T-helper 22 cell (primary cell): ENCODE data around the gene SND1.

ENCODE experiments used
- DNase-seq: peaks from one replicate; pipeline ENCODE4 v3.0.0-alpha.2; 2020; ENCODE audit warnings: low read depth

SND1 gene

DNA sequence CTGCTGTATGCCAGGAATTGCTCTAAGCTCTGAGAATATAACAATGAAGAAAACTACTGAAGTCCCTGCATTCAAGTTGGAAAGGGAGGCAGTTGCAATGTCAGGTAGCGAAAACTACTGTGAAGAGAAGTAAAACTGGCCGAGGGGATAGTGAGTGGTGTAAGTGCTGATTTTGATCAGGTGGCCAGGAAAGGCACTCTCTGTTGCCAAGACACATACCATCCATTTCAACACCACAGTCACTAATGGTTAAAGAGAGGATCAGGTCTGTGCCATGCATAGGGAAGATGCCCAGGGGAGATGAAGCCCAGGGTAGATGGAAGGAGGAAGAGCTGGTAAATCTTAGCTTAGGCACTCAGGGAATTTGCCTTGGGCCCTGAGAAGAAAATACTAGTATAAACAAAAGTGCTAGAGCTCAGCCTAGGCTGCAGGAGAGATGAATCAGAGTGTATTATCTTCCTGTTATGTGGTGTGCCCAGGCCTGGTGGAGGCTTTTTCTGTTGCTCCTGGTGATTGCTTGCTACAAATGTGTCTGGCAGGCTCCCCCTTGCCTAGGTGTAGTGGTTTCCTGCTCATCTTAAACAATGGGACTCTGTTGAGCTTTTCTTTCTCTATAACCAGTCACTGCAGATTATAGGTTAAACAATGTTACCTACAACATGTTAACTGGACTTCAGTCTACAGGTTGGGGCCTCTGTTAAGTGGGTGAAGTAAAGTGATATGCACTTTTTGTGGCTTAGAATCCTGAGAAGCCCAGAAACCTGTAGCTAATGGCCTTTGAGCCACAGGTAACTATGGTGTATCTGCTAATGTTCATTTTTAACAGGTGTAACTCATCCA, 253.7 kb downstream of the SND1 start:
- DNase-seq: no peak

DNA sequence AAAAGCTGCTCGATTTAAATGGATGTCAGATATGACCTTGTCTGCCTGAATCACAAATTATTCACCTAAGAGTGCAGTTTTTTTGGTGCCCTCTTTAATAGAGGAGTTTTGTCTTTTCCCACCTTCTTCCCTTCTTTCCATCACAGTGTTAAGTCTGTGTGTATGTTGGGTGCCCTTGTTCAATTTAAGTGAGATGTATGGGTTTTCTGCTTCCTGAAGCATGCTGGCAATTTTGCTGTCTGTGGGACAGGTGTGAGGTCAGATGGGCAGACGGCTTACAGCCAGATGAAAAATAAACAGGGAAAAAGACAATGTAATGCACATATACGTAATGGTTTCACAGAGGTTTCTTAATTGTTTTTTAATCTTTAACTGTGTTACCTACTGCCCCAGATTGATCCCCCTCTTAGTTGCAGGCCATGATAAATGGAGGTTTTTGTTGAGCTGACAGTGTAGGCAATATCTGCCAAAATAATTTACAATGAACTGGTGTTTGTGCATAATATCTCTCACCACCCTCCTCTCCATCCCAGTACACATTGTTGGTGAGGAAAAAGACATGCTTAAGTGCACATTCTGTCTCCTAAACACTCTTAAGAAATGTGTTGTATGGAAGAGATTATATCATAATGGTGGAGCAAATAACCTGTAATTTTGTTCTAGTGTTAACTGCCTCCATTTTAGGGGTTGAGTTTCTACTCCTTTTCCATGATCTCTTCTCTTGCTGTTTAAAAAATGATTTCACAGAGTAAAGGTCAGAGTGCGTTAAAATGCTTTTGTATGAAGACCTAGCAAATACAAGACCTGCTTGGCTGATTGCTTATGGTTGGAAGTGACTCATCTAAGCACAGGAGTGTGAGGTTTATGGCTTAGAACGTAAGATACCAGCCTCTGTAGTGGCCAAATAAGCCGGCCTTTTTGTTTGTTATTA, 255.4 kb downstream of the SND1 start:
- no peak for DNase-seq

DNA sequence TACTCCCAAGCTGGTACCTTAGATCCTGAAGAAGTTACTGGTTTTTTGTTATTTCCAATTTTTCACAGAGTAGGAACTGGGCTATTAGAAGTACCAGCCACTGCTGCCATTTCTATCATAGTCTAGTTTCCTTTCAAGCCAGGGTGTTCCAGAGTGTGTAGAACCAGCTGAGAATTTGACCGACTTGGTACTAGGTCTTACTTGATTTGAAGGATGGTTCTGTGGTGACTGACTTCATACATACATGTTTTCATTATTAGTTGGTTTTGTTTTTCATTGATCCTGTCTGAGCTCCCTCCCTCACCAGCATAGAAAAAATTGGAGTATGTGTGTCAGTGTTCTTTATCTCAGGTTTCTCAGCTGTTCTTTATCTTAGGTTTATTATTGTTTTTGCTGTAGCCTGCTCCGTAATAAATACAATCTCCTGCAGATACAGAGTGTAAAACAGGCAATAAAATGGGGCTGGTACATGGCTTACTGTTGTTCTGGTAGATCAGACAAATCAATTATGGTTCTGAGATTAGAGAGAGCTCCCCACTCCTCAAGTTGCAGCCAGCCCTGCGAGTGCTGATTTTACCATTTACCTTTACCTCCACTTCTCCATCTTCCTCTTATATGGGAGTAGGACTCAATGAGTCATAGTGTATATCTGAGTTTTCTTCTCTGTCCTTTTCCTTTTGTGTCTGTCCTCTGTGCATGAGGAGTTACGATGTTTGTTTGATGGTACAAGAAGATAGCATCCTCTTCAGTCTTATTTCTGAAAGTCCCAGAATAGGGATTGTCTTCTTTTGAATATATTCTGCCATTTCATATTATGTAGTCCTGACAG, 256.6 kb downstream of the SND1 start:
- DNase-seq: no peak

DNA sequence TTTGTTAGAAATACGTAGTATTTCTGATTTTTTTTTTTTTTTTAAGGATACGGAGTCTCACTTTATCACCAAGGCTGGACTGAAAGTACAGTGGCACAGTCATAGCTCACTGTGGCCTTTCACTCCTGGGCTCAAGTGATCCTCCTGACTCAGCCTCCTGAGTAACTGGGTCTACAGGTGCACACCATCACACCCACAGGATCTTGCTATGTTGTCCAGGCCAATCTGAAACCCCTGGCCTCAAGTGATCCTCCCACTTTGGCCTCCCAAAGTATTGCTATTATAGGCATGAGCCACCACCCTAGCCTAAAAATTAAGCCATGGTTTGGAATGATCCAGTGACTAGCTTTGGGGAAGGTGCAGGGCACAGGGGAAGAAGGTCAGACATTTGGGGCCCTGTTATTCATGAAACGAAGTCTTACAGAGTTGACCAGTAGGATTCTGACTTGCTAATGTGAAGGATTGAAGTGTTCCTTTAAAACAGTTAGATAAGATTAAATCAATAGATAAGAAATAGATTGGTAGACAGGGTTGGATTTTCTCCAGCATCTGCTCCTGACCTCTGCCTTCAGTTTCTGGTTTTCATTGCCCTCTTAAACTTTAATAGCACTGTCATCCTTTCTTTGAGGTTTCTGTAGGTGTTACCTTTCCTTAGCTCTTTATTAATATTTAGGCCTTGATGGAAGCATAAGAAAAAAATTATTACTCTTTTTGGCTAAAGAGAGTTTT, 257.6 kb downstream of the SND1 start:
- DNase-seq: no peak

DNA sequence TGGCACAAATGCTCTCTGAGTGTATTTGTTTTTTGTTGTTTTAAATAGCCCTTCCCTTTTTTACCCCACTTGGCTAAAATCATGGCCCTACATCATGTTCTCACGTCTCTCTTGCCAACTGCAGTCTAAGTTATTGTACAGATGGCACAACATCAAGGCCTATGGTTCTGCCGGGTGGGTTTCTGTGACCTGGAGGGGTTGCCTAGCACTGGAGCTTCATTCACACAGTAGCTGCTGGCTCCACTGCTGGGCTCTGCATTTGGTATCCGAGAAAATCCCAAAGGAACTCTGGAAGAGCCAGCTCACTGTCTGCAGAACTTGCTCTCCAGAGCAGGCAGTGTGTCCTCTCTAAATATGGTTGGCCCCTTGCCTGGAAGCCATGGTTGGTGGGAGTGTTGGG, 258.7 kb downstream of the SND1 start:
- no peak for DNase-seq

GRCh38 chr7:127911968-127912511, 260.0 kb downstream of the SND1 start:
- DNase-seq: no peak

DNA sequence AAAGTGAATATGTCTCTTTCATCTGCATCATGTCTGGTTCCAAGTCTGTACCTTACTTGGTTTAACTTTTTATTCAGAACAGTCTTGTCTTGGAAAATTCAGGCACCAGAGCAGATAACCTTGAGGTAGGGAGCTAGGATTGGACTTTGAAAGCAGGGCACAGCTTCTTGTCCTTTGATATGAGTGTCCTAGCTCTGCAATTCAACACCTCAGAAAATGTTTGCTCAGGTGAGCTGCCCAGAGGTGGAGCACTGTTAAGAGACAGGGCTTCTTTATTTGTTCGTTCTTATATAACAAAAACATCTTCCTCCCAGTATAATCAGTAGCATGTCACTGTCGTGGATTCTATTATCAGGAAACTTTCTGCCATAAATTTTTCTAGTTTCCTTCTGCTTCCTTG, 260.9 kb downstream of the SND1 start:
- no peak for DNase-seq

GRCh38 chr7:127913686-127914085, 261.7 kb downstream of the SND1 start:
- no peak for DNase-seq

DNA sequence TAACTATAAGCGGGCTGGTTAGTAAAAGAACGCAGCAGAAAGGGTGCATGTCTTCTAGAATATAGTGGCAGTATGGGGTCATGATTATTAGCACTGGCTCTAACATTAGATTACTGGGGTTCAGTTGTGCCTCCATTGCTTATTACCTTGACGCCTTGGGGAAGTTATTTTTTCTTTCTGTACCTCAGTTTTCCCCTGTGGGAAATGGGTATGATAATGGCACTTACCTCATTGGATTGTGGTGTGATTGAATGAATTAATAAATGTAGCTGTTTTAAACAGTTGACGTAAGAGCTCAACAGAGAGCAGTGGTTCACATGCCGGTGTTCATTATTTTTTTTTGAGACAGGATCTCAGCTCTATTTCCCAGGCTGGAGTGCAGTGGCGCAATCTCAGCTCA, 262.7 kb downstream of the SND1 start:
- no peak for DNase-seq

- DNase-seq: no peak
Observed at GRCh38 chr7:127916735-127917134, 264.7 kb downstream of the SND1 start.

DNA sequence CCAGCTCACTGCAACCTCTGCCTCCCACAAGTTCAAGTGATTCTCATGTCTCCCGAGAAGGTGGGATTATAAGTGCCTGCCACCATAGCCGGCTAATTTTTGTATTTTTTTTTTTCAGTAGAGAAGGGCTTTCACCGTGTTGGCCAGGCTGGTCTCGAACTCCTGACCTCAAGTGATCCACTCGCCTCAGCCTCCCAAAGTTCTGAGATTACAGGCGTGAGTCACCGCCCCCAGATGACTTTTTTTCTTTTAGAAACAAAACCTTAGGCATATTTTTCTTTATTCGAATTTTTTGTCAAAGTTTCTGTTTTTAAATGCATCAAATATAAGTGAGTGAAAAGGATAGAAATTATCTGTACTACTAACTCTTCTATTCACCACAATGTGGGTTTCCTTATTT, 266.1 kb downstream of the SND1 start:
- DNase-seq: no peak

- DNase-seq: no peak
Observed at GRCh38 chr7:127920787-127921438, 268.9 kb downstream of the SND1 start.

- no peak for DNase-seq
Observed at GRCh38 chr7:127922656-127923055, 270.7 kb downstream of the SND1 start.

DNA sequence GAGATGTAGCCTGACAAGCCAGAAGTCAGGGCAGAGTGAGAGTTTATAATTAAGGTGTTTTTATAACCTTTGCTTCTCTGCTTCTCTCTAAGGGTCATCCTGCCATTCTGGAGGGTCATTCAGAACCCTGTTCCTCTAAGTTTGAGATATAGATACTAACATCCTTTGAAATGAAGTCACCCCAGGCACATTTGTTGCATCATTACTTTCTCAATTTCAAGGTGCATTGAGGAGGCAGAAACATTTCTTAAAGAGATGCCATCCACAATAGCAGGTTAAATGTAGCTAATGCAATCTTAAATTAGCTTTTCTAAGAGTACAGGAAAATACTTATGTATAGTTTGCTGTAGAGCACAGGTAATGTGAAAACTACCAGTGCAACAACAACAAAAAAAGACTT, 272.9 kb downstream of the SND1 start:
- no peak for DNase-seq

- no peak for DNase-seq
Observed at GRCh38 chr7:127927348-127927696, 275.3 kb downstream of the SND1 start.

DNA sequence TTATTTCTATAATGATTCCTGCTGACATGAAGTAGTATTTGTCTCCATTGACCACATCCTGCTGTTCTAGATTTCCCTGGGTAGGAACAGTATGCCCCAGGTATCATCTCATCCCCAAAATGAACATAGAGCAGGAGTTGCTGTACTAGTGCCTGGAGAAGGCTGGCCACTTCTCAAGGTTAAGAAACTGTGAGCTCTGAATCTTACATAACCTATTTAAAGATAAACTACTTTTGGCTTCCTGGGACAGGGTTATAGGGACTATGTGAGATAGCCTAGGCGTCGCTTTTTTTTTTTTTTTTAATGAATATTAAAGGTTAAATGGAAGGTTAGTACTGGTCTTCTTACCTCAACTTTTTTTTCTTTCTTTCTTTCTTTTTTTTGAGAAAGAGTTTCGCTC, 276.2 kb downstream of the SND1 start:
- no peak for DNase-seq

GRCh38 chr7:127928852-127929251, 276.9 kb downstream of the SND1 start:
- DNase-seq: no peak

DNA sequence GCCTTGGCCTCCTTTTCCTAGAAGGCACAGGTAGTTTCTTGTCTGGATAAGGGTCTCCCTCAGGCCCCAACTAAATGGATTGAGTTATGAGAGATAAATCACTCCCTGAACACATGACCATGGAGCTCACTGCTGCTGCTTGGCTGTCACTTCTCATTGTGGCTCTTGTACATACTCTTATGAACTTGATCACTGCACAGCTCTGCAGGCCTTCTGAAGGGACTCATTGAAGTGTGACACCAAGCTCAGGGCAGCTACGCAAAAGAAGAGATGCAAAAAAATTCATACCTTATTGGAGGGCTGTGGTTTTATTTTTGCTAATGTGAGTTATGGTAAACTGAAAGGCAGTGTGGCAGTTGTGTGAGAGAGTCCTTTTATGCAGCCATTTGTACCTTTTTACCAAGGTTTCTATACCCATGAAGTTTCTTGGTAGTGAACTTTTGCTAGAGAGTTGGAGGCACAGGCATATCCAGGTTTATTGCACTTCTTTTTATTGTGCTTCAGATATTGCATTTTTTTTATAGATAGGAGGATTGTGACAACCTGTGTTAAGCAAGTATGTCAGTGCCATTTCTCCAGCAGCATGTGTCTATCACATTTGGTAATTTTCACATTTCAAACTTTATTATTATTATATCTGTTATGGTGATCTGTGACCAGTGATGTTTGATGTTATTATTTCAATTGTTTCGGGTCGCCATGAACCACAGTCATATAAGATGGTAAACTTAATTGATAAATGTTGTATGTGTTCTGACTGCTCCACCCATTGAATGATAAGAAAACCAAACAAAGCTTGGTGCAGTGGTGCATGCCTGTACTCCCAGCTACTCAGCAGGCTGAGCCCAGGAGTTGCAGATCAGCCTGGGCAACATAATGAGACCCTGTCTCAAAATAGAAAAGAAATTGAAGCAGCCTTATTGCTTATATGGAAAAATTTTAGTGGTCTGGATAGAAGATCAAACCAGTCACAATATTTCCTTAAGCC, 278.6 kb downstream of the SND1 start:
- DNase-seq: no peak

- no peak for DNase-seq
Observed at GRCh38 chr7:127932076-127932475, 280.1 kb downstream of the SND1 start.

- DNase-seq: no peak
Observed at GRCh38 chr7:127932496-127932895, 280.5 kb downstream of the SND1 start.
